SU-DHL-6 (cell line): ENCODE results near the gene BICD1.
"Not testable (repeated sequence)": the region's sequence is repeated elsewhere in the genome, so short reads cannot be mapped to it uniquely, and the experiment has no call there.

Experiments used
- H2AFZ ChIP-seq: fragments of 200-600 bp; sonication (generic); 2 replicates; pipeline ENCODE4 v1.6.1; 2014; ENCODE audit warnings: low read depth, mild to moderate bottlenecking, moderate library complexity, mixed read lengths, antibody characterized with exemption, low read length; ENCODE audit not compliant: severe bottlenecking
- H3F3A ChIP-seq: fragments of 200-600 bp; shearing (Covaris generic); 2 replicates; pipeline ENCODE4 v1.6.0; 2016; ENCODE audit warnings: antibody characterized with exemption, mild to moderate bottlenecking; ENCODE audit not compliant: insufficient read depth
- H3K27ac ChIP-seq: fragments of 200-600 bp; sonication (generic); 2 replicates; pipeline ENCODE4 v1.5.1; 2016; ENCODE audit warnings: low read depth, mild to moderate bottlenecking, low read length, moderate library complexity, mixed read lengths
- H3K27me3 ChIP-seq: fragments of 200-600 bp; sonication (generic), shearing (Covaris generic); 2 replicates; pipeline ENCODE4 v1.6.0; 2014; ENCODE audit warnings: mild to moderate bottlenecking, low read length
- H3K36me3 ChIP-seq: fragments of 200-600 bp; sonication (generic); 2 replicates; pipeline ENCODE4 v1.6.1; 2014; ENCODE audit warnings: mild to moderate bottlenecking, low read length, mixed read lengths
- H3K4me2 ChIP-seq: fragments of 300-600, 200-600 bp; shearing (Covaris generic), sonication (generic); 2 replicates; pipeline ENCODE4 v1.6.0; 2014; ENCODE audit warnings: low read length, low read depth, mild to moderate bottlenecking; ENCODE audit not compliant: poor library complexity, severe bottlenecking
- H3K4me3 ChIP-seq: fragments of 200-600 bp; sonication (generic); 2 replicates; pipeline ENCODE4 v1.5.1; 2014; ENCODE audit warnings: antibody characterized with exemption, low read length, mild to moderate bottlenecking, mixed read lengths; ENCODE audit not compliant: insufficient read depth, poor library complexity, severe bottlenecking
- H3K79me2 ChIP-seq: fragments of 200-600 bp; sonication (generic); 2 replicates; pipeline ENCODE4 v1.6.1; 2014; ENCODE audit warnings: mild to moderate bottlenecking, low read length, moderate library complexity; ENCODE audit not compliant: insufficient read depth
- H3K9ac ChIP-seq: fragments of 200-600 bp; sonication (generic); 2 replicates; pipeline ENCODE4 v1.7.0; 2014; ENCODE audit warnings: mild to moderate bottlenecking, low read length
- H3K9me2 ChIP-seq: fragments of 200-600 bp; sonication (generic); replicated peaks from 2 replicates; pipeline ENCODE4 v1.6.1; 2014; ENCODE audit warnings: low read length; ENCODE audit not compliant: insufficient read depth
- H3K9me3 ChIP-seq: fragments of 200-600 bp; sonication (generic); 2 replicates; pipeline ENCODE4 v1.6.1; 2014; ENCODE audit warnings: low read length, mixed read lengths; ENCODE audit not compliant: insufficient read depth
- H4K20me1 ChIP-seq: fragments of 200-600 bp; sonication (generic); 2 replicates; pipeline ENCODE4 v1.6.1; 2014; ENCODE audit warnings: low read depth, mild to moderate bottlenecking, antibody characterized with exemption, low read length, moderate library complexity, mixed read lengths
- CTCF ChIP-seq: fragments of 200-600 bp; sonication (generic); IDR thresholded peaks from one replicate; pipeline ENCODE4 v1.5.1; 2017; ENCODE audit warnings: antibody characterized with exemption, mild to moderate bottlenecking, low read length, moderate library complexity; ENCODE audit not compliant: insufficient read depth, poor library complexity, severe bottlenecking
- EZH2phosphoT487 ChIP-seq: fragments of 200-600 bp; sonication (generic), shearing (Covaris generic); conservative IDR thresholded peaks from 2 replicates; pipeline ENCODE4 v1.6.1; 2018; ENCODE audit warnings: mild to moderate bottlenecking, antibody characterized with exemption, low read length, moderate library complexity, mixed read lengths

BICD1 gene

GRCh38 chr12:32181498-32182175 is 75.0 kb downstream of the BICD1 start:
- Histone ChIP-seq H3K27me3 (no peaks in the 10 kb centered on the region), H3K79me2 (peaks cover 24% of the 10 kb centered on the region), H3K4me2 (no peak overlapping the region), H3K36me3 (no peaks in the 10 kb centered on the region; the same call in 1 of the 2 replicates), H3K27ac (peak overlapping the region; percentile 13; the same call in 1 of the 2 replicates), H3K9ac (no peak overlapping the region), H4K20me1 (no peaks in the 10 kb centered on the region), H3K4me3 (no peak overlapping the region), H3K9me3 (no peaks in the 10 kb centered on the region), H3F3A (peaks cover 5% of the 10 kb centered on the region; the same call in 1 of the 2 replicates), H3K9me2 (no peaks in the 10 kb centered on the region), H2AFZ (no peak overlapping the region)
- no peak for TF ChIP-seq EZH2phosphoT487
- TF ChIP-seq CTCF, result no peak

- no peaks in the 10 kb centered on the region; the same call in 1 of the 2 replicates for H3K36me3 ChIP-seq
- peaks cover 21% of the 10 kb centered on the region for H3K79me2 ChIP-seq
- TF ChIP-seq CTCF (no peak), EZH2phosphoT487 (no peak)
These were observed 77.0 kb downstream of the BICD1 start for GRCh38 chr12:32183650-32184049.

GRCh38 chr12:32187127-32187526 is 80.5 kb downstream of the BICD1 start:
- H3K36me3 ChIP-seq, H3K9ac ChIP-seq, H3F3A ChIP-seq, H3K27me3 ChIP-seq, H3K79me2 ChIP-seq, H4K20me1 ChIP-seq, H3K9me2 ChIP-seq, H3K4me2 ChIP-seq, H2AFZ ChIP-seq, H3K27ac ChIP-seq, H3K9me3 ChIP-seq, H3K4me3 ChIP-seq: not testable (repeated sequence)

More at GRCh38 chr12:32183650-32184049, 77.0 kb downstream of the BICD1 start:
- Histone ChIP-seq H3K4me3 (no peak overlapping the region), H3K9me3 (no peaks in the 10 kb centered on the region), H3K9ac (no peak overlapping the region), H3K9me2 (no peaks in the 10 kb centered on the region), H3F3A (peaks cover 5% of the 10 kb centered on the region; the same call in 1 of the 2 replicates), H4K20me1 (no peaks in the 10 kb centered on the region), H3K27me3 (no peaks in the 10 kb centered on the region), H2AFZ (no peak overlapping the region), H3K4me2 (no peak overlapping the region), H3K27ac (no peak overlapping the region)

- Histone ChIP-seq H3K36me3 (peaks cover 5% of the 10 kb centered on the region), H2AFZ (no peak overlapping the region)
These were observed 84.8 kb downstream of the BICD1 start for GRCh38 chr12:32191445-32191844.

More at GRCh38 chr12:32191445-32191844, 84.8 kb downstream of the BICD1 start:
- no peak for TF ChIP-seq CTCF
- no peak for TF ChIP-seq EZH2phosphoT487
- Histone ChIP-seq H3K4me2 (no peak overlapping the region), H3K9me3 (no peaks in the 10 kb centered on the region), H3F3A (no peaks in the 10 kb centered on the region), H3K9ac (no peak overlapping the region), H3K4me3 (no peak overlapping the region), H3K27me3 (no peaks in the 10 kb centered on the region), H4K20me1 (no peaks in the 10 kb centered on the region), H3K9me2 (no peaks in the 10 kb centered on the region), H3K79me2 (no peaks in the 10 kb centered on the region; the same call in 1 of the 2 replicates), H3K27ac (no peak overlapping the region)
